HEK293 (cell line): ENCODE data around the gene KEL.

Source experiments
- CTCF ChIA-PET: fragments of 350-600 bp; formaldehyde crosslinking; extraction: SDS; loops from one replicate; lab custom pipeline; 2021; ENCODE audit warnings: antibody characterized with exemption; lab: Yijun Ruan, JAX
- POLR2A ChIA-PET: fragments of 300-600 bp; formaldehyde crosslinking; extraction: SDS; loops from one replicate; lab custom pipeline; 2020; ENCODE audit warnings: antibody characterized with exemption, inconsistent platforms; lab: Yijun Ruan, JAX
- H3K27ac ChIP-seq: fragments of 200-500 bp; sonication (Bioruptor generic); 2 replicates; pipeline ENCODE4 v1.5.1; 2014; ENCODE audit warnings: low read depth, low read length, control low read depth, inconsistent platforms; ENCODE audit errors: extremely low read depth
- H3K36me3 ChIP-seq, 2 experiments: fragments of 200-500 bp in 1 of 2; sonication (Bioruptor generic) in 1 of 2; 1 replicate in 1 of 2; 2 replicates in 1 of 2; pipeline ENCODE4 v1.5.1; 2014 to 2017; ENCODE audit warnings: inconsistent platforms in 2 of 2, low read length in 2 of 2; ENCODE audit not compliant: control insufficient read depth in 2 of 2, insufficient read depth in 1 of 2
- H3K4me1 ChIP-seq: fragments of 200-500 bp; sonication (Bioruptor generic); 2 replicates; pipeline ENCODE4 v1.5.1; 2014; ENCODE audit warnings: mild to moderate bottlenecking, low read length, inconsistent platforms; ENCODE audit not compliant: control insufficient read depth, insufficient read depth
- H3K4me3 ChIP-seq: 2 replicates; pipeline ENCODE4 v1.5.1; 2011; ENCODE audit warnings: low read depth, mild to moderate bottlenecking, control low read depth, low read length, moderate library complexity
- H3K9me3 ChIP-seq: fragments of 200-500 bp; sonication (Bioruptor generic); 2 replicates; pipeline ENCODE4 v1.5.1; 2014; ENCODE audit warnings: low read depth, low read length, inconsistent platforms; ENCODE audit not compliant: control insufficient read depth, insufficient read depth
- EGR2 ChIP-seq: fragments of 450-650 bp; formaldehyde crosslinking; IDR thresholded peaks from 2 replicates; pipeline ENCODE4 v1.5.1; 2016; ENCODE audit warnings: low read depth, missing biosample characterization, missing genetic modification characterization
- GLI2 ChIP-seq: fragments of 450-650 bp; formaldehyde crosslinking; IDR thresholded peaks from 2 replicates; pipeline ENCODE4; 2017; ENCODE audit warnings: missing biosample characterization, missing genetic modification characterization, low read depth, borderline replicate concordance
- HIC1 ChIP-seq: fragments of 450-650 bp; formaldehyde crosslinking; IDR thresholded peaks from 2 replicates; pipeline ENCODE4 v1.5.1; 2016; ENCODE audit warnings: missing biosample characterization, missing genetic modification characterization
- KLF16 ChIP-seq: fragments of 450-650 bp; formaldehyde crosslinking; IDR thresholded peaks from 2 replicates; pipeline ENCODE4 v1.5.1; 2017; ENCODE audit warnings: missing biosample characterization, missing genetic modification characterization
- KLF8 ChIP-seq: fragments of 450-650 bp; formaldehyde crosslinking; IDR thresholded peaks from 2 replicates; pipeline ENCODE4 v1.5.1; 2016; ENCODE audit warnings: missing biosample characterization, missing genetic modification characterization
- MEIS1 ChIP-seq: sonication (generic); formaldehyde crosslinking; IDR thresholded peaks from 2 replicates; pipeline ENCODE4 v1.8.1; 2022; ENCODE audit warnings: missing genetic modification reagents, mild to moderate bottlenecking, borderline replicate concordance
- OSR2 ChIP-seq: fragments of 450-650 bp; formaldehyde crosslinking; IDR thresholded peaks from 2 replicates; pipeline ENCODE4 v1.5.1; 2016; ENCODE audit warnings: missing biosample characterization, missing genetic modification characterization
- SP3 ChIP-seq: fragments of 450-650 bp; formaldehyde crosslinking; IDR thresholded peaks from 2 replicates; pipeline ENCODE4 v1.5.1; 2016; ENCODE audit warnings: missing biosample characterization, missing genetic modification characterization
- TCF7L2 ChIP-seq: IDR thresholded peaks from 2 replicates; pipeline ENCODE4 v1.6.1; 2011; ENCODE audit warnings: low read depth, mild to moderate bottlenecking, inconsistent platforms, low read length, moderate library complexity, borderline replicate concordance
- TSHZ1 ChIP-seq: fragments of 450-650 bp; formaldehyde crosslinking; IDR thresholded peaks from 2 replicates; pipeline ENCODE4 v1.5.1; 2016; ENCODE audit warnings: missing biosample characterization, missing genetic modification characterization, borderline replicate concordance
- ZBTB7A ChIP-seq: fragments of 450-650 bp; formaldehyde crosslinking; IDR thresholded peaks from 2 replicates; pipeline ENCODE4 v1.5.1; 2016; ENCODE audit warnings: low read depth, missing biosample characterization, missing genetic modification characterization
- ZNF132 ChIP-seq: fragments of 450-650 bp; formaldehyde crosslinking; IDR thresholded peaks from 2 replicates; pipeline ENCODE4 v1.5.1; 2017; ENCODE audit warnings: missing biosample characterization, missing genetic modification characterization, borderline replicate concordance
- ZNF133 ChIP-seq: fragments of 450-650 bp; formaldehyde crosslinking; IDR thresholded peaks from 2 replicates; pipeline ENCODE4 v1.5.1; 2016; ENCODE audit warnings: missing biosample characterization, missing genetic modification characterization
- ZNF138 ChIP-seq: fragments of 450-650 bp; formaldehyde crosslinking; IDR thresholded peaks from 2 replicates; pipeline ENCODE4 v1.5.1; 2016; ENCODE audit warnings: missing biosample characterization, missing genetic modification characterization, borderline replicate concordance
- ZNF248 ChIP-seq: fragments of 450-650 bp; formaldehyde crosslinking; IDR thresholded peaks from 2 replicates; pipeline ENCODE4 v1.5.1; 2017; ENCODE audit warnings: missing biosample characterization, missing genetic modification characterization
- ZNF311 ChIP-seq: fragments of 450-650 bp; formaldehyde crosslinking; IDR thresholded peaks from 2 replicates; pipeline ENCODE4 v1.5.1; 2017; ENCODE audit warnings: missing biosample characterization, missing genetic modification characterization, borderline replicate concordance
- ZNF324 ChIP-seq: fragments of 450-650 bp; formaldehyde crosslinking; IDR thresholded peaks from 2 replicates; pipeline ENCODE4 v1.5.1; 2016; ENCODE audit warnings: missing biosample characterization, missing genetic modification characterization
- ZNF341 ChIP-seq: fragments of 450-650 bp; formaldehyde crosslinking; IDR thresholded peaks from 2 replicates; pipeline ENCODE4; 2016; ENCODE audit warnings: low read depth, missing biosample characterization, missing genetic modification characterization
- ZNF37A ChIP-seq: fragments of 450-650 bp; IDR thresholded peaks from 2 replicates; pipeline ENCODE4 v1.5.1; 2018; ENCODE audit warnings: missing biosample characterization, missing genetic modification characterization
- ZNF433 ChIP-seq: fragments of 450-650 bp; formaldehyde crosslinking; IDR thresholded peaks from 2 replicates; pipeline ENCODE4 v1.5.1; 2016; ENCODE audit warnings: missing biosample characterization, missing genetic modification characterization, low read depth
- ZNF549 ChIP-seq: fragments of 450-650 bp; IDR thresholded peaks from 2 replicates; pipeline ENCODE4 v1.5.1; 2018; ENCODE audit warnings: missing biosample characterization, missing genetic modification characterization, mild to moderate bottlenecking, inconsistent platforms, moderate library complexity
- ZNF624 ChIP-seq: fragments of 450-650 bp; formaldehyde crosslinking; IDR thresholded peaks from 2 replicates; pipeline ENCODE4 v1.5.1; 2017; ENCODE audit warnings: missing biosample characterization, missing genetic modification characterization
- ZNF639 ChIP-seq: fragments of 450-650 bp; formaldehyde crosslinking; IDR thresholded peaks from 2 replicates; pipeline ENCODE4 v1.5.1; 2016; ENCODE audit warnings: missing biosample characterization, missing genetic modification characterization
- ZNF692 ChIP-seq: fragments of 450-650 bp; formaldehyde crosslinking; IDR thresholded peaks from 2 replicates; pipeline ENCODE4 v1.5.1; 2016; ENCODE audit warnings: missing biosample characterization, missing genetic modification characterization
- ZNF701 ChIP-seq: fragments of 450-650 bp; formaldehyde crosslinking; IDR thresholded peaks from 2 replicates; pipeline ENCODE4 v1.5.1; 2016; ENCODE audit warnings: missing biosample characterization, missing genetic modification characterization
- ZNF776 ChIP-seq: fragments of 450-650 bp; formaldehyde crosslinking; IDR thresholded peaks from 2 replicates; pipeline ENCODE4 v1.5.0; 2017; ENCODE audit warnings: missing biosample characterization, missing genetic modification characterization, borderline replicate concordance

KEL gene

GRCh38 chr7:142948603-142949002 lies 13.6 kb downstream of the KEL start (continued):
- TF ChIP-seq ZNF692 (tag by site-specific recombination) (no peak), GLI2 (tag by site-specific recombination) (no peak), ZNF37A (tag by site-specific recombination) (no peak), ZNF311 (no peak)

- no peak overlapping the region for H3K27ac ChIP-seq
- TF ChIP-seq ZNF248 (tag by site-specific recombination) (no peak), ZNF701 (tag by site-specific recombination) (no peak), ZNF624 (tag by site-specific recombination) (no peak), SP3 (tag by site-specific recombination) (no peak), ZNF324 (tag by site-specific recombination) (no peak), ZBTB7A (tag by site-specific recombination) (no peak), KLF16 (tag by site-specific recombination) (no peak), ZNF639 (tag by site-specific recombination) (no peak), ZNF341 (tag by site-specific recombination) (no peak), TSHZ1 (tag by site-specific recombination) (no peak), ZNF433 (no peak)
- TF ChIP-seq, all 188 proteins: peak for 0
- H3K9me3 ChIP-seq = no peaks in the 10 kb centered on the region
- no peaks in the 10 kb centered on the region for H3K4me1 ChIP-seq
- CTCF ChIA-PET = interaction anchor here (1.0 kb wide), 1 partner anchor 35 kb away, joined by 3 read pairs; no protein-coding TSS in a partner anchor
- H3K4me3 ChIP-seq = no peak overlapping the region
- no peaks in the 10 kb centered on the region for H3K36me3 ChIP-seq
- POLR2A ChIA-PET = no interaction called here
Measured at GRCh38 chr7:142945001-142945400, 17.2 kb downstream of the KEL start.

GRCh38 chr7:142943706-142944268 lies 18.4 kb downstream of the KEL start:
- Histone ChIP-seq H3K4me3 (no peak overlapping the region), H3K27ac (no peak overlapping the region), H3K36me3 (no peaks in the 10 kb centered on the region), H3K9me3 (no peaks in the 10 kb centered on the region), H3K4me1 (no peaks in the 10 kb centered on the region)
- ChIA-PET CTCF (no interaction called here), POLR2A (no interaction called here)
- TF ChIP-seq ZNF324 (tag by site-specific recombination) = no peak
- TF ChIP-seq ZNF549 (tag by site-specific recombination) = no peak
- no peak for TF ChIP-seq ZNF132 (tag by site-specific recombination)
- no peak for TF ChIP-seq ZNF776 (tag by site-specific recombination)
- no peak for TF ChIP-seq TCF7L2
- TF ChIP-seq KLF8 (tag by site-specific recombination) = no peak
- TF ChIP-seq KLF16 (tag by site-specific recombination) = no peak
- TF ChIP-seq ZNF133 (tag by site-specific recombination) = no peak
- no peak for TF ChIP-seq HIC1 (tag by site-specific recombination)
- TF ChIP-seq MEIS1 = no peak
- TF ChIP-seq EGR2 (tag by site-specific recombination) = no peak
- TF ChIP-seq OSR2 (tag by site-specific recombination) = no peak
- TF ChIP-seq ZNF138 (tag by site-specific recombination) = no peak
